Loucy (cell line): Measurements from ENCODE around the gene KAT6B.
A peak's percentile ranks its signal among the peaks of the same experiment; 100 is the strongest.

Experiments
- H2AFZ ChIP-seq: fragments of 200-600 bp; sonication (generic); 2 replicates; pipeline ENCODE4 v1.6.0; 2016; ENCODE audit warnings: antibody characterized with exemption, mild to moderate bottlenecking, low read length, moderate library complexity
- H3F3A ChIP-seq: fragments of 200-600 bp; 2 replicates; pipeline ENCODE4 v1.6.0; 2016; ENCODE audit warnings: antibody characterized with exemption, low read depth, mild to moderate bottlenecking
- H3K27me3 ChIP-seq: fragments of 200-600 bp; sonication (generic); 2 replicates; pipeline ENCODE4 v1.6.1; 2014; ENCODE audit warnings: low read length, mild to moderate bottlenecking; ENCODE audit not compliant: insufficient read depth, poor library complexity, severe bottlenecking
- H3K36me3 ChIP-seq: fragments of 200-600 bp; sonication (generic); 2 replicates; pipeline ENCODE4 v1.6.1; 2016; ENCODE audit warnings: low read length; ENCODE audit not compliant: insufficient read depth
- H3K4me1 ChIP-seq: fragments of 200-600 bp; sonication (generic); 2 replicates; pipeline ENCODE4 v1.5.1; 2014; ENCODE audit warnings: low read length, mild to moderate bottlenecking; ENCODE audit not compliant: insufficient read depth, poor library complexity, severe bottlenecking
- H3K4me2 ChIP-seq: fragments of 200-600 bp; sonication (generic); 2 replicates; pipeline ENCODE4 v1.6.0; 2014; ENCODE audit warnings: antibody characterized with exemption, low read length, low read depth, mild to moderate bottlenecking; ENCODE audit not compliant: poor library complexity, severe bottlenecking
- H3K4me3 ChIP-seq: fragments of 200-600 bp; sonication (generic); 2 replicates; pipeline ENCODE4 v1.5.1; 2014; ENCODE audit warnings: low read length, mild to moderate bottlenecking, mixed read lengths; ENCODE audit not compliant: poor library complexity, severe bottlenecking
- H3K79me2 ChIP-seq: fragments of 200-600 bp; sonication (generic); 2 replicates; pipeline ENCODE4 v1.6.1; 2014; ENCODE audit warnings: low read length; ENCODE audit not compliant: insufficient read depth
- H3K9ac ChIP-seq: fragments of 200-600 bp; sonication (generic); 2 replicates; pipeline ENCODE4 v1.6.0; 2014; ENCODE audit warnings: mild to moderate bottlenecking, low read depth, low read length, moderate library complexity; ENCODE audit not compliant: poor library complexity, severe bottlenecking
- H3K9me2 ChIP-seq: fragments of 200-600 bp; sonication (generic); replicated peaks from 2 replicates; pipeline ENCODE4 v1.6.1; 2016; ENCODE audit warnings: low read depth, low read length, mixed read lengths
- H3K9me3 ChIP-seq: fragments of 200-600 bp; sonication (generic); 2 replicates; pipeline ENCODE4 v1.6.1; 2014; ENCODE audit warnings: mild to moderate bottlenecking, antibody characterized with exemption, low read length, low read depth; ENCODE audit not compliant: insufficient read depth
- H4K20me1 ChIP-seq: fragments of 200-600 bp; sonication (generic); 2 replicates; pipeline ENCODE4 v1.6.0; 2014; ENCODE audit warnings: antibody characterized with exemption, low read length, mild to moderate bottlenecking; ENCODE audit not compliant: insufficient read depth, poor library complexity, severe bottlenecking
- CTCF ChIP-seq: fragments of 200-600 bp; sonication (generic); conservative IDR thresholded peaks from 2 replicates; pipeline ENCODE4 v1.5.1; 2014; ENCODE audit warnings: mild to moderate bottlenecking, antibody characterized with exemption, low read length
- EZH2phosphoT487 ChIP-seq: fragments of 200-600 bp; IDR thresholded peaks from 2 replicates; pipeline ENCODE4 v1.6.1; 2018; ENCODE audit warnings: antibody characterized with exemption, mild to moderate bottlenecking, moderate library complexity, borderline replicate concordance

The KAT6B gene

GRCh38 chr10:74851831-74852230 lies 25.4 kb downstream of the KAT6B start:
- peaks cover 100% of the 10 kb centered on the region for H3K79me2 ChIP-seq
- H3K4me3 ChIP-seq: no peak overlapping the region
- H3K27me3 ChIP-seq: no peaks in the 10 kb centered on the region
- H3K9me3 ChIP-seq: no peaks in the 10 kb centered on the region
- no peak overlapping the region for H2AFZ ChIP-seq
- H3K4me2 ChIP-seq: peak overlapping the region; percentile 13
- no peak overlapping the region for H3K9ac ChIP-seq
- H4K20me1 ChIP-seq: peaks cover 71% of the 10 kb centered on the region
- peaks cover 32% of the 10 kb centered on the region; the same call in 1 of the 2 replicates for H3K36me3 ChIP-seq
- no peaks in the 10 kb centered on the region for H3K9me2 ChIP-seq
- peaks cover 25% of the 10 kb centered on the region for H3K4me1 ChIP-seq
- TF ChIP-seq CTCF (no peak), EZH2phosphoT487 (no peak)
- peaks cover under 1% of the 10 kb centered on the region; the same call in 1 of the 2 replicates for H3F3A ChIP-seq

GRCh38 chr10:74852381-74852780 lies 26.0 kb downstream of the KAT6B start:
- Histone ChIP-seq H4K20me1 (peaks cover 67% of the 10 kb centered on the region), H3K9me2 (no peaks in the 10 kb centered on the region), H3K79me2 (peaks cover 100% of the 10 kb centered on the region), H2AFZ (no peak overlapping the region), H3K4me2 (peak overlapping the region; percentile 13), H3K27me3 (no peaks in the 10 kb centered on the region), H3K9ac (no peak overlapping the region), H3K4me3 (no peak overlapping the region), H3K4me1 (peaks cover 25% of the 10 kb centered on the region), H3K36me3 (peaks cover 37% of the 10 kb centered on the region; the same call in 1 of the 2 replicates), H3K9me3 (no peaks in the 10 kb centered on the region), H3F3A (no peaks in the 10 kb centered on the region)
- TF ChIP-seq CTCF (no peak), EZH2phosphoT487 (no peak)

- no peak for TF ChIP-seq CTCF
- no peak for TF ChIP-seq EZH2phosphoT487
- Histone ChIP-seq H3F3A (no peaks in the 10 kb centered on the region), H3K36me3 (peaks cover 18% of the 10 kb centered on the region; the same call in 1 of the 2 replicates), H3K9me2 (no peaks in the 10 kb centered on the region), H3K4me3 (no peak overlapping the region), H3K27me3 (no peaks in the 10 kb centered on the region), H3K9me3 (no peaks in the 10 kb centered on the region), H3K9ac (peak overlapping the region; percentile 31), H3K4me1 (peaks cover 25% of the 10 kb centered on the region), H3K79me2 (peaks cover 100% of the 10 kb centered on the region), H3K4me2 (peak overlapping the region; percentile 22), H2AFZ (no peak overlapping the region), H4K20me1 (peaks cover 67% of the 10 kb centered on the region)
These were observed 28.2 kb downstream of the KAT6B start for GRCh38 chr10:74854610-74855009.
